HG02798 (cell line): ENCODE results near the gene BAIAP2.
"Not testable (repeated sequence)": the region's sequence is repeated elsewhere in the genome, so short reads cannot be mapped to it uniquely, and the experiment has no call there.

ENCODE experiments used
- ATAC-seq: cut with Tn5 transposase; IDR thresholded peaks from one replicate; pipeline ENCODE4 v1.9.1; 2021; ENCODE audit warnings: mild to moderate bottlenecking; ENCODE audit not compliant: unreplicated experiment, poor library complexity

The BAIAP2 gene

DNA sequence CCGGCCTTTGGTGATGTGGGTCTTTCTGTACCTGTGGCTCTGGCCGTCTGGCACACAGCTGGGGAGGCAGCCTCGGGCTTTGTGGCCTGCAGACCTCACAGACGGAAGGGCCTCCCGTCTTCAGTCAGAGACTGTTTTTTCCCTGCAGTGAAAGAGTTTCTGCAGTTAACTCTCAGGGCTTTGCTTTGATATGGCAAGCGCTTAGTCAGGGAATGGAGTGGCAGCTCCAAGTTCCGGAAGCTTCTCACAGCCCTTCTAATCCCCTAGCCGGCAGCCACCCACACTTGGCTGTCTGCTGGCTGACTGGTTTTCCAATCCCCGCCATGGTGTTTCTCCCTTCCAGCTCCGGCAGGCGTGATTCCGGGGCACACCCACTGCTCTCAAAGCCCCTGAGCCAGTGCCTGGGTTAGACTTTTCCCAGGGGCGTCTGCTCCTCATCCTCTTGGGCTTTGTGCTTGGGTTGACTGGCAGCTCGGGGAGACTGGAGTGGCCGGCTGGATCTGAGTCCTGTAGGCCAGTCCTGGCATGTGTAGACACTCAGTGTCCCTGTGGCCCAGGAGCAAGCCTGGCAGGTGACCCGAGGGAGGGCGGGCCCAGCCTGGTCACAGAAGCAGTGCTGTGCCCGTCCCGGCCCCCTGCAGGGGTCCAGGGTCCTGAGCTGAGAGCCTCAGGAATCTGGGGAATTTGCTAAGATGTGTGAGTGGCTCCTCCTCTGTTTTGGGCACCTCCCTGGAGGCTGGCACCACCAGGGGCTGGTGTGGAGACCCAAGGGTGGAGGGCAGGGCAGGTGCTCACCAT, 29.9 kb downstream of the BAIAP2 start:
- ATAC-seq = no peak

DNA sequence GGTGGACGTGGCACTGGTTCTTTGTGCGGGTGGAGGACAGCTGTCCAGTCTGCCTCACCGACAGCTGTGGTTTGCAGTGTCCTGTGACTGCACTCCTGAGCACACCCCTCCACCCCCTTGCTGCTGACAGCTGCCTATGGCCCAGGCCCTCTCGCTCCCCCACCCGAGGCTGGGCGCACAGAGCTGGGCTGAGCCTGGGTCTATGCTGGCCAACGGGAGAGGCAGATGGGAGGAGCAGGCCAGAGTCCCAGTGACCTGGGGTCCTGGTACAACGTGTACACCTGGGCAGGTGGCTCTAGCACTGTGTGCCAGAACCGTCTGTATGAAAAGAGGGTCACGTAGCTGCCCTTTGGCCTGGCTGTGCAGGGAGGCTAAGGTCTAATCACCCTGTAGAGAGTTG, 30.5 kb downstream of the BAIAP2 start:
- ATAC-seq = no peak

GRCh38 chr17:81066072-81066471, 31.1 kb downstream of the BAIAP2 start:
- ATAC-seq = no peak

- no peak for ATAC-seq
Observed at GRCh38 chr17:81066771-81067315, 31.9 kb downstream of the BAIAP2 start.

DNA sequence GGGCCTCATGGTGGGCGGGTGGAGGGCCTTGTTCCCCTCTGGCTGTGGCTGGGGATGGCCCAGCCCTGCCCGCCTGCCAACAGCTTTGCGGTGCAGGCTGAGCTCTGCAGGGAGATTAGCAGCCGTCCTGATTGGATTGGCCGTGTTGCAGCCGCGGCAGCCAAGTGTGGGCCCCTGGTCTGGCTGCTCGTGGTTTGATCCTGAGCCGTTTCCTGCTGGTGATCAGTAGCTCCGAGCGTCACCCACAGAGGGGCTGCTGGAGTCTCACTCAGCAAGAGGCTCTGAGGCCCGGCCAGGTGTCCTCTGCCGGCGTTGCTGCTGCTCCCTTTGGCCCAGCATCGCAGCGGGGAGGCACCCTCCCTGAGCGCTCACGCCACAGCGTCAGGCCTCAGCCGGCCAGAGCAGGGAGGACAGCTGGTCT, 32.5 kb downstream of the BAIAP2 start:
- no peak for ATAC-seq

DNA sequence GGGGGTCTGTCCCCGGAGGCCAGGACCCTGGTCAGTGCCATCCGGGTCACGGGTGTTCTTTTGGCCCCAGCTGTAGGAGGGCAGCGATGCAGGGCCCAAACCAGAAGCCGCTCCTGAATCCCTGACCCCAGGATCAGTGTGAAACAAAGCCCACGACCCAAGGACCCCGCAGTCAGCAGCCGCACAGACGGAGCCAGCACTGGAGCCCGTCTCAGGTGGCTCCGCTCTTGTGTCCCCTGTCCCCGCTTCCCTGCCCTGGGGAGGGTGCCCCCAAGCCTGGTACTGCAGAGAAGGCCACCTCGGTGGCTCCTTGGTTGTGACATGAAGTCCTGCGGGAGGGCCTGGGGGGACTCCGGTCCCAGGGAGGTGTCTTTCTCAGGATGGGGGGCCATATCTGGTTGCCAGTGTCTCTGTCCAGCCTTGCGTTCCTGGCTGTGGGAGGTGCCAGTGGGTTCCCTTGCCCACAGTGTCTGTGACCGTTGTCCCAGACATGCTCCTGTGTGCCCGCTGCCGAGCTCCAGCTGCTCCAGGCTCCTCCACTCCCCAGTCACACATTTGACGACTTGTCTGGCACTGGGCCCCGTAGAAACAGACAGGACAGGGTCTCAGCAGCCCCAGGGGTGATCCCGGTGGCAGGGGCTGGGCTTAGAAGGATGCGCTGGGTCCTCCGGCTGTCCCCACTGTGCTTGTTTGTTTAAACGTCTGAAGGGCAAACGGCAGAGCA, 33.6 kb downstream of the BAIAP2 start:
- no peak for ATAC-seq

DNA sequence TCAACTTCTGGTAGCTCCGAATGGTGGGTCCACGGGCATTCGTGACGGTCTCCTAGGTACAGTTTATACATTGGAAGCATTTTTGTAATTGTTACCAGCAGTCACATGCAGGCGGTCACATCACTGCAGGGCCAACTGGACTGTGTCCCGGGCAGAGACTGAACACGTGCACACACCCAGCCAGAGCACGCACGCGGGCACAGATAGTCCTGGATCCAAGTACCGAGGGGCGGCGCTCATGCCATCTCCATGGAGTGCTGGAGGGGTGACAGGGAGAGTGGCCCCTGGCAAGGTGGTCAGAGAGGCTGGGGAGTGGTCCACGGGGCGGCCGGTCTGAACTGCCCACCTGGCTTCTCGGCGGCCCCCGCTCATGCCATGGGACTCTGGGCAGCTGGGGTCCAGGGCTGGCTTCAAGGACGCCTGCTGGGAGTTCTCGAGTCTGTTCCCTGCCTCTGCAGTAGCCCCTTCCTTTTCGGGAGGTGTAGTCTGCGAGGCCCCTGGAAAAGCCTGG, 34.2 kb downstream of the BAIAP2 start:
- ATAC-seq = no peak

DNA sequence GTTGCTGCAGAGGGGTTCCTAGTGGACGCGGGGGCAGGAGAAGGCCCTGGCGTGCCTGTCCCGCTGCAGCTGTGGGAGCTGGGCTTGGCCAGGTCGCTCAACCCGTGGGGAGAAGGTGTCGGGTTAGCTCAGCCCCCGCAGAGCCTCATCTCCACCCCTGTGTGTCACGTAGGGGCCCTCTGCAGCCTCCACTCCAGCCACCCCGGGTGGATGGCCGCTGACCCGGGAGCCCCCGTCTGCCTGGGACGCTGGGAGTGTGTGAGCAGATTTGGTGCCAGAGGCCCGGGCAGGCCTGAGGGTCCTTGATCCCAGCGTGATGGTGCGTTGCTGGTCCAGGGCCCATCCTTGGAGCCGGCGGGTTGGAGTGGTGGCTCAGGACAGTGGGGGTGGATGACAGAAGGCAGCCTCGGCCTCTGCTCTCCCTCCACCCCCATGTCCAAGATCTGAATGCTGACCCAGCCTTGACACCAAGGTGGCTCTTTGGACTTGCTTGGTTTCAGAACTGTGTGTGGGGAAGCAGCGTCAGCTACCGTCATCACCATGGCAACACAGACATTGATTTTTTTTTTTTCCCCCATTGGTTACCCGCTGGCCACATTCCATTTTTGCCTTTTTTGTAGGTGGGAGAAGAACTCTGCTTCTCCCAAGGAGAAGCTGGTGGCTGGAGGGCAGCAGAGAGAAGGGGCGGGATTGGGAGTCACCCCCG, 35.7 kb downstream of the BAIAP2 start:
- ATAC-seq = no peak

DNA sequence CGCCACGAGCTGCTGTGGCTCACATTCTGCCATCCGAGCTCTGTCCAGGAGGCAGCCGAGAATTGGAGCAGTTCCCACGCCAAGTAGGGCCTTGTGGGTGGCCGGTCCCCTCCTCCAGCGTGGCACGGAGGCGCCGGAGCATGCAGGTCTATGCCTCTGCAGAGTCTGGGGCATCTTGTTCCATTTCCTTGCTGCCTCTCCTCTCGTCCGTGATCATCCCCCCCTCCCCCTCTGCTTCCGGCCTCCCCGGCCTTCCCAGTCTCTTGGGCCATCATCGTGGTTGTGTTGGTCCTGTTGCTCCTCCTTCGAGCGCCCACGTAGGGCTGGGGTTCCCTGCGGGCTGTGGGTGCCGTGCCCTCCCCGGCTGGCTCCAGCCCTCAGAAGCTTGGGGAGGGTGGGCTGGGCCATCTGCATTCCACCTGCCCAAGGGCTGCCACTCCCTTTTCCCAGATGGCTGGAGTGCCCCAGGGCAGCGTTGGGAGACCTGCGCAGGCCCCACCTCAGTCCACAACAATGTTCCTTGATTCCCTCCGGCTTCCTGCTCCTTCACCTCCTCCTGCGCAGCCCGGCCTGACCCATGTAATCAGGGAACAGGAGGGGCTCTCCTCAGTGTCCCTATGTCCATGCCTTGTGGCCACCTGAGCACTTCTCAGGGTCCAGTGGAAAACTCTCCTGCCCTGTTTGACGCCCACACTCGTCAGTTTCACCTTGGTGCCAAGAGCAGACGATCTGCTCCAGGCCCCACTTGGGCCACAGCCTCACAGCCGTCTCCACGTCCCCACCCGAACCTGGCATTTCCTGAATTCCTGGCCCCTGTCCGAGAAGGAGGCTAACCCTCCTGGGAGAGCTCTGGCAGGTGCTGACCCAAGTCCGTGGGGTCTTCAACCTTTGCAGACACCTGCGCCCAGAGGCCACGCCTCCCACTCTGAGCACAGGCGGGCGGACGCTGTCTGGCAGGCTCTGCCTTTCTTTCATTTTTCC, 37.1 kb downstream of the BAIAP2 start:
- no peak for ATAC-seq

- no peak for ATAC-seq
Observed at GRCh38 chr17:81073967-81074839, 39.3 kb downstream of the BAIAP2 start.

DNA sequence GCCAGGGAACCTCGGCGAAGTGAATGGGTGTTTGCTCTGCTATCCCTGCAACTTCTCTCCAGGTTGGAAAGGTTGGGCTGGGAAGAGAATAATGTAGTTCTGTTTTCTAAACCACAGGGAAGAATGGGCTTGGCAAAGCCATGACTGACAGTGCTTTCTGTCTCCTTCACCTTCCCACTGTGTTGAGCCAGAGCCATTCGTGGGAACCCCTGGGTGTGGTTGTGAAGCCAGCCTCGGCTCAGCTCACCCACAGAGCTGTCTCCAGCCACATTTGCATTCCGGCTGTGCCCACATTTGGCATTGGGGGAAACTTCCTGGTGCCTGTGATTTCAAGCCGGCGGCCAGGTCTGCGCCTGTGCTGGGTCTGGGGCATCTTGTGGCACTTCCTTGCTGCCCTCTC, 39.9 kb downstream of the BAIAP2 start:
- ATAC-seq = no peak

DNA sequence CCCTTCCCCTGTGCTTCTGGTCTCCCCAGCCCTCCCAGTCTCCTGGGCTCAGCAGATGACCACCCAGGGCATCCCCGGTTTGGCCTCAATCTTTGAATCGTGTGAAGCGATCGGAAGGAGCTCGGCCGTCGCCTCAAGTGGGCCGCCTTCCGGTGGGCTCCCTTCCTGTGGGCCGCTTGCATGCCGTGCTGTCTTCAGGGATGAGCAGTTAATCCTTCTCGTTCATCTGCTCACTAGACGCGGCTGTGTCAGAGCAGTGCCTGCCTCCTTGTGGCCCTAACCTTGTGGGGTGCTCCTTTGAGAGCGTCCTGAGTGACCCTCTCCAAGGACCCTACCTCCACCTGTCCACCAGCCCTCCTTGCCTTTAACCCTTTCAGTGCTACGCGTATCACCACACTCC, 40.4 kb downstream of the BAIAP2 start:
- ATAC-seq = no peak

- ATAC-seq = no peak
Observed at GRCh38 chr17:81076141-81076679, 41.3 kb downstream of the BAIAP2 start.

DNA sequence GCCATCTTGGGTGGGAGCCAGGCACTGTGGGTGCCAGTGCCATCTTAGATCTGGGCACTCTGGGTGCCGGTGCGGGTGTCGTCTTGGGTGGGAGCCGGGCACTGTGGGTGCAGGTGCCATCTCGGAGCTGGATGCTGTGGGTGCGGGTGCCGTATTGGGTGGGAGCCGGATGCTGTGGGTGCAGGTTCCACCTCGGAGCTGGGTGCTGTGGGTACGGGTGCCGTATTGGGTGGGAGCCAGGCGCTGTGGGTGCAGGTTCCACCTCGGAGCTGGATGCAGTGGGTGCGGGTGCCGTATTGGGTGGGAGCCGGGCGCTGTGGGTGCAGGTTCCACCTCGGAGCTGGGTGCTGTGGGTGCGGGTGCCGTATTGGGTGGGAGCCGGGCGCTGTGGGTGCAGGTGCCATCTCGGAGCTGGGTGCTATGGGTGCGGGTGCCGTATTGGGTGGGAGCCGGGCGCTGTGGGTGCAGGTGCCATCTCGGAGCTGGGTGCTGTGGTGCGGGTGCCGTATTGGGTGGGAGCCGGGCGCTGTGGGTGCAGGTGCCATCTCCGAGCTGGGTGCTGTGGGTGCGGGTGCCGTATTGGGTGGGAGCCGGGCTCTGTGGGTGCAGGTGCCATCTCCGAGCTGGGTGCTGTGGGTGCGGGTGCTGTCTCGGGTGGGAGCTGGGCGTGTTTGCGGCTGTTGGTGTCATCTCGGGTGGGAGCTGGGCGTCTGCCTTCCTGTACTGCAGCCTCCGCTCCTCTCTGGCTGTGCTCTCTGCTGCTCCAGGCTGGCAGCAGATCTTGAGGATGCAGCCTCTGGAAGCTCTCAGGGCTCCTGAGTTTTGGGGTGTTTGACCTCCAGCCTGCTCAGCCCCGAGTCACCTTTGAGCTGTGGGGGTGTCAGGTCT, 43.3 kb downstream of the BAIAP2 start:
- not testable (repeated sequence) for ATAC-seq

DNA sequence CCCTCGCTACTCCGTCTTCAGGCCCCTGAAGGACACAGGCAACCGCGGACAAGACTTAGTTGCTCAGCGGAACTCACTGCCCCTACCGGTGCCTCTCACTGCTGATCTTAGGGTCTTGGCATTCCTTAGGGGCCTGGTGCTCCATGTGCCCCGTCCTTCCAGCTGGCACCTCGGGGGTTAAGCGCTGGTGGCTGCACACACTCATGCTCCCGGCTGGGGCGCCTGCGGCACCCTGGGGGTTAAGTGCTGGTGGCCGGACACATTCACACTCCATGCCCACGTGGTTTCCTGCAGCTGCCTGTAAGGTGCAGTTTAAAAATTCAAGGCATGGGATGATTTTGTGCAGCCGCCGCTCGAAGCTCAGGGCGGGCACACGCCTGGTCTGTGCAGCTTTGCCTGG, 45.1 kb downstream of the BAIAP2 start:
- no peak for ATAC-seq

GRCh38 chr17:81081222-81082176, 46.5 kb downstream of the BAIAP2 start:
- ATAC-seq = no peak
